Astrocyte (in vitro differentiated cells and primary cell): ENCODE results near the gene SELENOK. TPM values are rescaled to one million over a fixed set of nuclear protein-coding genes. Genes with fewer than 3 reads are reported as not detected.

ENCODE experiments used
- DNase-seq: peaks from one replicate; pipeline ENCODE4 v3.0.0-alpha.2; 2010; ENCODE audit warnings: low read depth
- FAIRE-seq: peaks from 2 replicates; lab custom pipeline; 2011; peaks lifted over from hg19 to GRCh38; lab: Jason Lieb, UNC
- H2AFZ ChIP-seq: 2 replicates; pipeline ENCODE4 v1.6.0; 2012; ENCODE audit warnings: low read depth, low read length, inconsistent platforms
- H3K27ac ChIP-seq: 2 replicates; pipeline ENCODE4 v1.5.1; 2011; ENCODE audit warnings: low read depth, low read length, inconsistent platforms
- H3K27me3 ChIP-seq: 2 replicates; pipeline ENCODE4 v1.6.0; 2011; ENCODE audit warnings: low read length, inconsistent platforms; ENCODE audit not compliant: insufficient read depth
- H3K36me3 ChIP-seq: 2 replicates; pipeline ENCODE4 v1.5.1; 2011; ENCODE audit warnings: low read length, inconsistent platforms; ENCODE audit not compliant: insufficient read depth
- H3K4me1 ChIP-seq: 2 replicates; pipeline ENCODE4 v1.5.1; 2011; ENCODE audit warnings: low read length, inconsistent platforms; ENCODE audit not compliant: insufficient read depth
- H3K4me2 ChIP-seq: 2 replicates; pipeline ENCODE4 v1.6.0; 2012; ENCODE audit warnings: low read length, inconsistent platforms
- H3K4me3 ChIP-seq: 2 replicates; pipeline ENCODE4 v1.5.1; 2011; ENCODE audit warnings: low read depth, mild to moderate bottlenecking, low read length, inconsistent platforms; ENCODE audit not compliant: insufficient read depth
- H3K79me2 ChIP-seq: 2 replicates; pipeline ENCODE4 v1.6.0; 2012; ENCODE audit warnings: mild to moderate bottlenecking, low read length, inconsistent platforms; ENCODE audit not compliant: insufficient read depth
- H3K9ac ChIP-seq: 2 replicates; pipeline ENCODE4 v1.6.0; 2012; ENCODE audit warnings: mild to moderate bottlenecking, low read length, inconsistent platforms
- H3K9me3 ChIP-seq: 2 replicates; pipeline ENCODE4 v1.5.1; 2012; ENCODE audit warnings: low read depth, mild to moderate bottlenecking, low read length, inconsistent platforms; ENCODE audit not compliant: insufficient read depth
- H4K20me1 ChIP-seq: 2 replicates; pipeline ENCODE4 v1.6.0; 2012; ENCODE audit warnings: low read length, inconsistent platforms; ENCODE audit not compliant: insufficient read depth
- H3K27ac Mint-ChIP-seq: one replicate; pipeline ENCODE4 v1.8.0; 2021; ENCODE audit warnings: mild to moderate bottlenecking, mixed read lengths; ENCODE audit not compliant: unreplicated experiment
- H3K27me3 Mint-ChIP-seq: one replicate; pipeline ENCODE4 v1.8.0; 2021; ENCODE audit warnings: low read depth, mixed read lengths; ENCODE audit not compliant: unreplicated experiment
- H3K36me3 Mint-ChIP-seq: one replicate; pipeline ENCODE4 v1.8.0; 2021; ENCODE audit warnings: low read depth, mixed read lengths; ENCODE audit not compliant: unreplicated experiment
- H3K4me1 Mint-ChIP-seq: one replicate; pipeline ENCODE4 v1.8.0; 2021; ENCODE audit warnings: low read depth, mixed read lengths; ENCODE audit not compliant: unreplicated experiment
- H3K4me3 Mint-ChIP-seq: one replicate; pipeline ENCODE4 v1.8.0; 2021; ENCODE audit warnings: mild to moderate bottlenecking, moderate library complexity, mixed read lengths; ENCODE audit not compliant: unreplicated experiment
- H3K9me3 Mint-ChIP-seq: one replicate; pipeline ENCODE4 v1.8.0; 2021; ENCODE audit warnings: mild to moderate bottlenecking, mixed read lengths; ENCODE audit not compliant: unreplicated experiment
- CTCF ChIP-seq: IDR thresholded peaks from 2 replicates; pipeline ENCODE4 v1.5.1; 2011; ENCODE audit warnings: low read depth, mild to moderate bottlenecking, inconsistent platforms, low read length, moderate library complexity; ENCODE audit not compliant: insufficient read depth
- EZH2 ChIP-seq: IDR thresholded peaks from 2 replicates; pipeline ENCODE4 v1.6.1; 2012; ENCODE audit warnings: mild to moderate bottlenecking, low read length, inconsistent platforms; ENCODE audit not compliant: insufficient read depth
- total RNA-seq: library from RNA; stranded (reverse); gene quantifications from 2 replicates; pipeline ENCODE4 v1.2.1, GENCODE V29; 2021

The SELENOK gene
- total RNA-seq, 1 donor from 2014 or later = 43.7 TPM

GRCh38 chr3:53921296-53921695 lies 29.6 kb upstream of the SELENOK start:
- Mint-ChIP-seq H3K27me3 (peaks cover 6% of the 10 kb centered on the region), H3K4me3 (no peak overlapping the region), H3K36me3 (no peaks in the 10 kb centered on the region), H3K4me1 (no peaks in the 10 kb centered on the region), H3K27ac (no peak overlapping the region), H3K9me3 (no peaks in the 10 kb centered on the region)
- Histone ChIP-seq H3K9ac (no peak overlapping the region), H3K36me3 (no peaks in the 10 kb centered on the region), H2AFZ (no peak overlapping the region), H3K4me1 (no peaks in the 10 kb centered on the region), H3K4me3 (no peak overlapping the region), H3K27me3 (no peaks in the 10 kb centered on the region), H3K79me2 (no peaks in the 10 kb centered on the region), H3K9me3 (no peaks in the 10 kb centered on the region), H3K27ac (no peak overlapping the region), H4K20me1 (no peaks in the 10 kb centered on the region), H3K4me2 (no peak overlapping the region)
- no peak for TF ChIP-seq EZH2
- peak; percentile 29 for TF ChIP-seq CTCF
- FAIRE-seq = no peak
- DNase-seq = no peak

DNA sequence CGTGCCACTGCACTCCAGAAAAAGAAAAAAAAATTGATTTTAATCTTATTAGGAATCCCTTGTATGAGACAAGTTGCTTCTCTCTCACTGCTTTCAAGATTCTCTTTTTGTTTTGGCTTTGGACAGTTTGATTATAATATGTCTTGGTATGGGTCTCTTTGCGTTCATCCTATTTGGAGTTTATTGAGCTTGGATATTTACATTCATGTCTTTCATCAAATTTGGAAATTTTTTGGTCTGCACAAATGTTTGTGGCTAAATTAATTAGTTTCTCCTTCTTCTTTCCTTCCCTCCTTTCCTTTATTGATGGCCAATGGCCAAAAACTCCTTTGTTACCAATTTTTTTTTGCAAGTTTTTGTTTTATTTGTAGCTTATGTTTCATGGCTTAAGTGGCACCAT lies 28.1 kb upstream of the SELENOK start:
- Mint-ChIP-seq H3K4me1 (no peaks in the 10 kb centered on the region), H3K36me3 (no peaks in the 10 kb centered on the region), H3K27me3 (peaks cover 7% of the 10 kb centered on the region), H3K27ac (no peak overlapping the region), H3K4me3 (no peak overlapping the region), H3K9me3 (no peaks in the 10 kb centered on the region)
- H4K20me1 ChIP-seq = no peaks in the 10 kb centered on the region
- no peak overlapping the region for H3K27ac ChIP-seq
- no peak for TF ChIP-seq CTCF
- no peak for TF ChIP-seq EZH2
- no peaks in the 10 kb centered on the region for H3K4me1 ChIP-seq
- FAIRE-seq = no peak
- no peak overlapping the region for H3K9ac ChIP-seq
- H3K79me2 ChIP-seq = no peaks in the 10 kb centered on the region
- no peaks in the 10 kb centered on the region for H3K27me3 ChIP-seq
- DNase-seq = no peak
- H3K4me3 ChIP-seq = no peak overlapping the region
- no peaks in the 10 kb centered on the region for H3K9me3 ChIP-seq
- H3K4me2 ChIP-seq = no peak overlapping the region
- H3K36me3 ChIP-seq = no peaks in the 10 kb centered on the region
- H2AFZ ChIP-seq = no peak overlapping the region

DNA sequence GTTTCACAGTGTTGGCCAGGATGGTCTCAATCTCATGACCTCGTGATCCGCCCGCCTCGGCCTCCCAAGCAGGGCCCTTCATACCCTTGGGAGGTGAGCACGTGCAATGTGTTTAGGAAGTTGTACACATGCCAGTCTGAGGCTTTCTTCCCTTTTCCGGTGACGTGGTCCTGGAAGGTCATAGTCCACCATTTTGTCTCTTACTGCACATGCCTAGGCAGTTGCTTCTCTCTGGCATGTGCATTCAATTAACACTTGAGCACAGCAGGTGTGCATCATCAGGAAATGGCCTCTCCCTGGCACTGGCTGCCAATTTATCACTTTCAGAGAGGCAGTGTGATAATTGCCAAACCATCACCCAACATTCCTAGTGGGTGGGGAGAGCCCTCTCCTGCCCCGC lies 21.7 kb upstream of the SELENOK start:
- Histone ChIP-seq H3K9ac (no peak overlapping the region), H3K4me1 (no peaks in the 10 kb centered on the region), H4K20me1 (no peaks in the 10 kb centered on the region), H3K27me3 (peaks cover 2% of the 10 kb centered on the region), H3K79me2 (no peaks in the 10 kb centered on the region), H3K36me3 (no peaks in the 10 kb centered on the region), H2AFZ (no peak overlapping the region), H3K27ac (no peak overlapping the region), H3K4me3 (no peak overlapping the region), H3K4me2 (no peak overlapping the region), H3K9me3 (no peaks in the 10 kb centered on the region)
- FAIRE-seq = no peak
- Mint-ChIP-seq H3K4me1 (no peaks in the 10 kb centered on the region), H3K9me3 (peaks cover 4% of the 10 kb centered on the region), H3K36me3 (no peaks in the 10 kb centered on the region), H3K27me3 (peaks cover 8% of the 10 kb centered on the region), H3K4me3 (no peak overlapping the region), H3K27ac (no peak overlapping the region)
- no peak for DNase-seq
- no peak for TF ChIP-seq EZH2
- no peak for TF ChIP-seq CTCF
